Mucosa of descending colon (tissue), 3 donors: Measurements from ENCODE around the gene SIL1. TPM values are rescaled to one million over a fixed set of nuclear protein-coding genes. Genes with fewer than 3 reads are reported as not detected.
A peak's percentile ranks its signal among the peaks of the same experiment; 100 is the strongest.
"Not testable (repeated sequence)": the region's sequence is repeated elsewhere in the genome, so short reads cannot be mapped to it uniquely, and the experiment has no call there.

Source experiments
- ATAC-seq: fragments of 200-7000 bp; cut with Tn5 transposase; one replicate; pipeline ENCODE4 v1.9.1; 2020; ENCODE audit warnings: mild to moderate bottlenecking, moderate library complexity
- DNase-seq, 3 donors: peaks; one replicate each; pipeline ENCODE4 v3.0.0-alpha.2; 2020
- H3K36me3 ChIP-seq: fragments of 200-600 bp; one replicate; pipeline ENCODE4 v1.8.0; 2021; ENCODE audit warnings: low read depth, mild to moderate bottlenecking
- H3K4me1 ChIP-seq: fragments of 200-600 bp; one replicate; pipeline ENCODE4 v1.8.0; 2021; ENCODE audit warnings: low read depth, mild to moderate bottlenecking
- H3K4me3 ChIP-seq: fragments of 200-600 bp; one replicate; pipeline ENCODE4 v1.8.0; 2021; ENCODE audit warnings: mild to moderate bottlenecking
- H3K9me3 ChIP-seq: fragments of 200-600 bp; one replicate; pipeline ENCODE4 v1.8.0; 2021; ENCODE audit warnings: mild to moderate bottlenecking
- CTCF ChIP-seq: fragments of 200-600 bp; IDR thresholded peaks from one replicate; pipeline ENCODE4 v1.8.0; 2022; ENCODE audit warnings: antibody characterized with exemption, mild to moderate bottlenecking
- intact Hi-C, 2 donors: fragments of 100-400 bp; cut with DNase I in 1 of 2; cut with micrococcal nuclease in 1 of 2; formaldehyde crosslinking; loops; one replicate each; pipeline versions ENCODE4 v1.11.0 to v1.11.1; 2022; cut with DNase I, micrococcal nuclease
- total RNA-seq, 3 donors: library from RNA; stranded (reverse); fragmentation: NEBNext Ultra II Directional in 2 of 3; extraction: Animal tissue kit (Norgen Biotek cat#: 25700) in 2 of 3; gene quantifications; one replicate each; pipeline versions ENCODE4 v1.2.1 to v1.2.4, GENCODE V29; 2021 to 2023
- donor health status: DM: no; HTN: no; CAD: no; lungs with moderate emphysema.
- donor health status: DM: no; HTN: no; CAD: no.
- donor health status: DM: no; HTN: yes; CAD: no.

SIL1 gene
- total RNA-seq, 3 donors from 2014 or later = 35.2 to 35.8 (median 35.6) TPM

DNA sequence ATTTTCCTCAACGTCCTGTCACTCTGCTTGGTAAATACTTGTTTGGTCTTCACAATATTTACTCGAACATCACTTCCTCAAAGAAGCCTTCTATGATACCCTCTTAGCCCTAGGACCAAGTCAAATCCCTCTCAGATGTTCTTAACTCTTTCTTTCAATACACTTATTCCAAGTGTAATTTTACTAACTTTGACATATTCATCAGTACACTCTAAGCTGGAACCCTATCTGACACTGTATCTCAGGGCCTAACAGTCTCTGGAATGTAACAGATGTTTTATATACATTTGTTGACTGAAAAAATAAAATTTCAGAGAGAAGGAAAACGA, 19.6 kb downstream of the SIL1 start:
- Histone ChIP-seq H3K4me3 (no peak overlapping the region), H3K36me3 (no peaks in the 10 kb centered on the region), H3K4me1 (peaks cover 29% of the 10 kb centered on the region), H3K9me3 (no peaks in the 10 kb centered on the region)
- intact Hi-C loops = no loop called here
- DNase-seq (no peak), ATAC-seq (no peak)
- TF ChIP-seq CTCF = no peak

DNA sequence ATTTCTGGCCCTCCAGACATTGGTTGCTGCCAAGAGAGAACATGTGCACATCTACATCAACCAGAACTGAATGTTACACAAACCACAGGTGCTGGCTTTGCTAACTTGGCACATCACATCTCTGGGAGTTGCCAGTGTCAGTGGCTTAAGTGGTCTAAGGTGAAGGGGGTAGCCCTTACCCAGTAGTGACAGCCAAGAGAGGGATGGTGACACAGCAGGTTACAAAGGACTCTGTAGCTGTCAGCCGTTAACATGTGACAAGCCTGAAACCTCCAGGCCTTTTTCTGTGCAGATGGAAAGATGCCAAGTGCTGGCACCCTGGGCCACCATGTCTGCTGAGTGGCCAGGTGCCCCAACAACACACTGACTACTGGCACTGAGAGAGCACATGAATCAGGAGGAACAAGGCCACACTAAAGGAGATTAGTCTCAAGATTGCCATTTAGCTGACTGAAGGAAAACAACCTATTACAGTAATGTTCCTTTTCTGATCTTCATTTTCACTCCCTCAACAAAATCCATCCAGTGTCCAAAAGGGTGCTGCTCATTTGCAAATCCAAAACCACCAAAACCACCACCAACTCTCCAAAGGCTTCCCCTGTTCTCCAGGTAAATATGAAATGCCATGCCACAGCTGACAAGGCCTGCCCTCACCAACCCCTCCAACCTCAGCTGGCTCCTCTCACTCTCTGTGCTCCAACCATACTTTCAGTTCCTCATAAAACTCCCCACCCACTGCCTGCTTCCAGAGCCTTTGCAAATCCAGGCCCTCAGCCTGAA, 20.2 kb downstream of the SIL1 start:
- Histone ChIP-seq H3K4me3 (no peak overlapping the region), H3K36me3 (no peaks in the 10 kb centered on the region), H3K9me3 (no peaks in the 10 kb centered on the region), H3K4me1 (peaks cover 29% of the 10 kb centered on the region)
- DNase-seq (peak in 1 of 3 donors; percentile 45), ATAC-seq (peak; percentile 77)
- TF ChIP-seq CTCF = no peak
- intact Hi-C loops = no loop called here

GRCh38 chr5:139177281-139177680, 20.9 kb downstream of the SIL1 start:
- not testable (repeated sequence) for ATAC-seq

GRCh38 chr5:139174382-139174781, 23.8 kb downstream of the SIL1 start:
- intact Hi-C loops, DNase-seq, ATAC-seq: not testable (repeated sequence)

More at GRCh38 chr5:139177281-139177680, 20.9 kb downstream of the SIL1 start:
- DNase-seq, H3K9me3 ChIP-seq, intact Hi-C loops, H3K4me3 ChIP-seq, H3K36me3 ChIP-seq: not testable (repeated sequence)
- peaks cover 28% of the 10 kb centered on the region for H3K4me1 ChIP-seq

DNA sequence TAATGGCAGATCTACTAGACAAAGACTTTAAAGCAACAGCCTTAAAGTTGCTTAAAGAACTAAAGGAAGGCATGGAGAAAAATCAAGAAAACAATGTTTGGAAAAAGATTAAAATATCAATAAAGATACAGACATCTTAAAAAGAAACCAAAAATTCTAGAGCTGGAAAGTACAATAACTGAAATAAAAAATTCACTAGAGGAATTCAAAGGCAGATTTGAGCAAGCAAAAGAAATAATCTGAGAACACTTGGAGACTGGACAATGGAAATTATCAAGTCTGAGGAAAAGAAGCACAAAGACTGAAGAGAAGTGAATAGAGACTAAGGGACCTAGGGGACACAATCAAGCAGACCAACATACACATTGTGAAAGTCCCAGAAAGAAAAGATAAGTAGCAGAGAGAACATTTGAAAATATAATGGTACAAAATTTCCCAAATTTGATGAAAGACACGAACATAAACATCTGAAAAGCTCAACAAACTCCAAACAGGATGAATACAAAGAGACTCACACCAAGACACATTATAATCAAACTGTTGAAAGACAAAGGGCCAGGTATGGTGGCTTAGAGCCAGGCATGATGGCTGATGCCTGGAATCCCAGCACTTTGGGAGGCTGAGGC, 26.3 kb downstream of the SIL1 start:
- intact Hi-C loops = no loop called here
- H3K4me3 ChIP-seq = no peak overlapping the region
- H3K36me3 ChIP-seq = no peaks in the 10 kb centered on the region
- peaks cover 5% of the 10 kb centered on the region for H3K9me3 ChIP-seq
- TF ChIP-seq CTCF = no peak
- H3K4me1 ChIP-seq = peaks cover 8% of the 10 kb centered on the region
- DNase-seq = no peak
- no peak for ATAC-seq

More at GRCh38 chr5:139174382-139174781, 23.8 kb downstream of the SIL1 start:
- H3K4me3 ChIP-seq, H3K36me3 ChIP-seq, H3K9me3 ChIP-seq: not testable (repeated sequence)
- peaks cover 15% of the 10 kb centered on the region for H3K4me1 ChIP-seq

DNA sequence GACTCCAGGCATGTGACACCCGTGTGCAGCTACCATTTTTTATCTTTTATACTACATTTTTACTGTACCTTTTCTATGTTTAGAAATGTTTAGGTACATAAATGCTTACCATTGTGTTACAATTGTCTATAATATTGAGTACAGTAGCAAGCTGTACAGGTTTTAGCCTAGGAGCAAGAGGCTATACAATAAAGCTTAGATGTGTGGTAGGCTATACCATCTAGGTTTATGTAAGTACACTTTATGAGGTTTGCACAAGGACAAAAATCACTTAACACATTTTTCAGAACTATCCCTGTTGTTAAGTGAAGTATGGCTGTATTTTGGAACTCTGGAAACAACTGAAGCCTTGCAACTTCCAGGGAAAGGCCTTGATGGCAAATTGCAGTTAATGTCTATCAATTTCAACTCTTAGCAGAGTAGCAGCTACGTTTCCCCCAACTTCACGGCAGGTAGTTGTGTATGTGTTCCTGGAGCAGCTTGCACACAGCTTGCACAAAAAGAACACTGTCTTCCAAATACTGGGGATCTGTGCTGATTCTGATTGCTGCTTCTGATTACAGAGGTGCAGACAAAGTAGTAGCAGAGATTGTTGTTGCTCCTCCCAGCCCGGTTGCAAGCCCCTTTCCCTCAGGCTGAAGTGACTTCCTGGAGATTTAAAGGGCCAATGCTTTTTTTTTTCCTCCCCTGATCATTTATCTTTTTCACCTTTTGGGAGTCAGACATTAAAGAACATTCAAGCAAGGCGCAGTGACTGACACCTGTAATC, 30.0 kb downstream of the SIL1 start:
- H3K36me3 ChIP-seq = no peaks in the 10 kb centered on the region
- H3K4me3 ChIP-seq = no peak overlapping the region
- no peak for DNase-seq
- peaks cover 5% of the 10 kb centered on the region for H3K9me3 ChIP-seq
- no peak for TF ChIP-seq CTCF
- H3K4me1 ChIP-seq = peaks cover 8% of the 10 kb centered on the region
- ATAC-seq = peak; percentile 76
- intact Hi-C loops = no loop called here
